GM23338 (cell line): ENCODE data around the gene CLEC18C. TPM values are rescaled to one million over a fixed set of nuclear protein-coding genes. Genes with fewer than 3 reads are reported as not detected.
"Not testable (repeated sequence)": the region's sequence is repeated elsewhere in the genome, so short reads cannot be mapped to it uniquely, and the experiment has no call there.

Experiments used
- ATAC-seq: fragments of 200-7000 bp; cut with Tn5 transposase; 3 replicates; pipeline ENCODE4 v1.9.1; 2020
- DNase-seq: peaks from one replicate; pipeline ENCODE4 v3.0.0-alpha.2; 2015; ENCODE audit warnings: low spot score
- H2AFZ ChIP-seq: fragments of 200-600 bp; sonication (generic); 2 replicates; pipeline ENCODE4 v1.8.0; 2016; ENCODE audit warnings: antibody characterized with exemption, mild to moderate bottlenecking, moderate library complexity
- H3F3A ChIP-seq: fragments of 200-600 bp; sonication (generic); replicated peaks from 2 replicates; pipeline ENCODE4 v1.8.0; 2017; ENCODE audit warnings: antibody characterized with exemption, mixed run types, low read depth
- H3K27ac ChIP-seq: fragments of 200-600 bp; sonication (generic); 2 replicates; pipeline ENCODE4 v1.6.1; 2016; ENCODE audit warnings: low read depth
- H3K27me3 ChIP-seq: fragments of 200-600 bp; sonication (generic); 2 replicates; pipeline ENCODE4 v1.8.0; 2016; ENCODE audit warnings: mild to moderate bottlenecking, mixed run types, moderate library complexity; ENCODE audit not compliant: insufficient read depth
- H3K36me3 ChIP-seq: fragments of 200-600 bp; sonication (generic); 2 replicates; pipeline ENCODE4 v1.8.0; 2016; ENCODE audit warnings: mild to moderate bottlenecking; ENCODE audit not compliant: insufficient read depth
- H3K4me1 ChIP-seq: fragments of 200-600 bp; sonication (generic); 2 replicates; pipeline ENCODE4 v1.8.0; 2016; ENCODE audit warnings: mild to moderate bottlenecking, moderate library complexity; ENCODE audit not compliant: insufficient read depth
- H3K4me2 ChIP-seq: fragments of 200-600 bp; sonication (generic); 2 replicates; pipeline ENCODE4 v1.7.1; 2017; ENCODE audit warnings: mixed run types
- H3K4me3 ChIP-seq: fragments of 200-600 bp; sonication (generic); 2 replicates; pipeline ENCODE4 v1.6.1; 2016; ENCODE audit warnings: mixed run types
- H3K79me2 ChIP-seq: fragments of 200-600 bp; sonication (generic); replicated peaks from 2 replicates; pipeline ENCODE4 v1.8.0; 2017; ENCODE audit warnings: mild to moderate bottlenecking; ENCODE audit not compliant: insufficient read depth
- H3K9me2 ChIP-seq: fragments of 200-600 bp; sonication (generic); 2 replicates; pipeline ENCODE4 v1.8.0; 2017; ENCODE audit not compliant: insufficient read depth
- H4K20me1 ChIP-seq: fragments of 200-600 bp; sonication (generic); replicated peaks from 2 replicates; pipeline ENCODE4 v1.8.0; 2017; ENCODE audit warnings: mild to moderate bottlenecking; ENCODE audit not compliant: insufficient read depth
- H3K27ac Mint-ChIP-seq: 2 replicates; pipeline ENCODE4 v1.8.0; 2020; ENCODE audit warnings: inconsistent platforms, mild to moderate bottlenecking, moderate library complexity, mixed read lengths
- H3K27me3 Mint-ChIP-seq: 3 replicates; pipeline ENCODE4 v1.8.0; 2022; ENCODE audit warnings: low read depth, mild to moderate bottlenecking, moderate library complexity, mixed read lengths, inconsistent platforms; ENCODE audit not compliant: insufficient read depth, poor library complexity
- H3K36me3 Mint-ChIP-seq: 3 replicates; pipeline ENCODE4 v1.8.0; 2021; ENCODE audit warnings: low read depth, mild to moderate bottlenecking, inconsistent platforms, moderate library complexity, mixed read lengths
- H3K4me1 Mint-ChIP-seq: 3 replicates; pipeline ENCODE4 v1.8.0; 2020; ENCODE audit warnings: mild to moderate bottlenecking, inconsistent platforms, mixed read lengths
- H3K4me3 Mint-ChIP-seq: 3 replicates; pipeline ENCODE4 v1.8.0; 2021; ENCODE audit warnings: moderate library complexity, mild to moderate bottlenecking, inconsistent platforms, mixed read lengths
- H3K9me3 Mint-ChIP-seq: 3 replicates; pipeline ENCODE4 v1.8.0; 2020; ENCODE audit warnings: moderate library complexity, mild to moderate bottlenecking, inconsistent platforms, mixed read lengths
- long read RNA-seq: library from polyadenylated mRNA; unstranded; transcript quantifications from one replicate; pipeline ENCODE4 v2.0.0, GENCODE V29; 2020; ENCODE audit not compliant: unreplicated experiment
- polyA plus RNA-seq: library from polyadenylated mRNA; unstranded; fragments of >200 nt; fragmentation: Nextera tagmentation; extraction: Ambion mirVana; gene quantifications from 2 replicates; pipeline ENCODE4 v1.2.1, GENCODE V29; 2016
- total RNA-seq: library from RNA; depleted of rRNA; stranded (reverse); fragments of >200 nt; shearing (Covaris generic); gene quantifications from 2 replicates; pipeline ENCODE4 v1.2.3, GENCODE V29; 2014; rRNA removed

CLEC18C gene
- total RNA-seq (not detected in 2 replicates), polyA plus RNA-seq (0.06 and 0.16 TPM in 2 replicates)
- long read RNA-seq: 0 reads

DNA sequence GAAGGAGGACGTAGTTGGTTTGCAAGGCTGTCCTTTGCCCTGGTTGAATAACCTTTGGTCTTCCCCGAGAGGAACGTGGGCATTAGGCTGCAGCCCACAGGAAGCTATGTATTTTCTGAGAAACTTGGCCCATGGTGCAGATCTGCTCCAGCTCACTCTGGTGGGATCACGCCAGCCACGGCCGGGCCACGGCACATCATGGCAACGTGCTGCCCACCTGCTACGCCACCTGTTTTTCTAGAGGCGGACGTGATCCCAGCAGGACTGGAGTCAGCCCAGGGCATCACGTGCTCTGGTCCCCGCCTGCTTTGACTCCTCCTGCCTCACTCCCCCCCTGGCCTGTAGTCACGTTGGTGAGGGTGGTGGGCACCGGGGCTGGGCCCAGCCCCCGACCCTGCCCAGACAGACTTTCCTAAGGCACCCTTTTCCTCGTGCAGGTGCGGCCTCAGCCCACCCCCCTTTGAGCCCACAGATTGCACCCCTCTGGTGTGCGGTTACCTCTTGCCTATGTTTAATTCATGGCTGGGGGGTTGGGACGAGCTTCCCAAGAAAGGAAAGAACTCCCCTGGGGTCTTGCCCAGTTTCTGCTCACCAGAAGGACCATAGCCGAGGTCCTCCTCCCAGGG lies at the start of gene CLEC18C:
TSS of gene CLEC18C (plus strand) at position 576 of the 626 bp plus-strand sequence. CDS start 492 bp downstream, outside the sequence.
- ATAC-seq, H3K36me3 Mint-ChIP-seq, H2AFZ ChIP-seq, H3K4me3 ChIP-seq, H3K4me3 Mint-ChIP-seq, H3K27me3 ChIP-seq, H3K79me2 ChIP-seq, H3K36me3 ChIP-seq, H3K27ac ChIP-seq, H3K4me1 ChIP-seq, H3K4me2 ChIP-seq, H3K27me3 Mint-ChIP-seq, H4K20me1 ChIP-seq, H3K4me1 Mint-ChIP-seq, H3F3A ChIP-seq, H3K9me2 ChIP-seq, DNase-seq, H3K9me3 Mint-ChIP-seq, H3K27ac Mint-ChIP-seq: not testable (repeated sequence)

DNA sequence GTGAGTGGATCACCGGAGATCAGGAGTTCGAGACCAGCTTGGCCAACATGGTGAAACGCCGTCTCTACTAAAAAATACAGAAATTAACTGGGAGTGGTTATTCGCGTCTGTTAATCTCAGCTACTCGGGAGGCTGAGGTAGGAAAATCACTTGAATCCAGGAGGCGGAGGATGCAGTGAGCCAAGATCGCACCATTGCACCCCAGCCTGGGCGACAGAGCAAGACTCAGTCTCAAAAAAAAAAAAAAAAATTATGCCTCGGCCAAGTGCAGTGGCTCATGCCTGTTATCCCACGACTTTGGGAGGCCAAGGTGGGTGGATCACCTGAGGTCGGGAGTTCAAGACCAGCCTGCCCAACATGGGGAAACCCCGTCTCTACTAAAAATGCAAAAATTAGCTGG lies 49.8 kb upstream of the CLEC18C start:
- not testable (repeated sequence) for H3K27ac Mint-ChIP-seq, ATAC-seq, H3K4me1 ChIP-seq, H3K4me3 ChIP-seq, DNase-seq, H3K27ac ChIP-seq, H3K4me2 ChIP-seq, H3K27me3 ChIP-seq, H3K9me3 Mint-ChIP-seq, H3K4me3 Mint-ChIP-seq, H3F3A ChIP-seq, H3K9me2 ChIP-seq, H3K27me3 Mint-ChIP-seq, H3K4me1 Mint-ChIP-seq, H2AFZ ChIP-seq
- peaks cover 19% of the 10 kb centered on the region for H3K36me3 ChIP-seq
- peaks cover 23% of the 10 kb centered on the region for H3K79me2 ChIP-seq
- peaks cover 45% of the 10 kb centered on the region for H3K36me3 Mint-ChIP-seq
- H4K20me1 ChIP-seq: peaks cover 10% of the 10 kb centered on the region

DNA sequence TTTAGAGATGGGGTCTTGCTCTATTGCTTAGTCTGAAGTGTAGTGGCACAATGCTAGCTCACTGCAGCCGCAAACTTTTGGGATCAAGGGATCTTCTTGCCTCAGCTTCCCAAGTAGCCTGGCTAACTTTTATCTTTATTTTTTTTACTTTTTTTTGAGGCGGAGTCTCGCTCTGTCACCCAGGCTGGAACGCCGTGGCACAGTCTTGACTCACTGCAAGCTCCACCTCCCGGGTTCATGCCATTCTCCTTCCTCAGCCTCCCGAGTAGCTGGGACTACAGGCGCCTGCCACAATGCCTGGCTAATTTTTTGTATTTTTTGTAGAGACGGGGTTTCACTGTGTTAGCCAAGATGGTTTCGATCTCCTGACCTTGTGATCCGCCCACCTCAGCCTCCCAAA lies 47.4 kb upstream of the CLEC18C start:
- not testable (repeated sequence) for H3K9me2 ChIP-seq, H3K27ac Mint-ChIP-seq, H3K27me3 Mint-ChIP-seq, H3K9me3 Mint-ChIP-seq, H3K79me2 ChIP-seq, ATAC-seq, H3F3A ChIP-seq, H3K4me3 Mint-ChIP-seq, H3K4me3 ChIP-seq, H2AFZ ChIP-seq, H3K27ac ChIP-seq, H3K27me3 ChIP-seq, H3K4me1 ChIP-seq, H3K4me2 ChIP-seq, DNase-seq, H3K4me1 Mint-ChIP-seq
- H4K20me1 ChIP-seq: peaks cover 10% of the 10 kb centered on the region
- peaks cover 60% of the 10 kb centered on the region for H3K36me3 Mint-ChIP-seq
- H3K36me3 ChIP-seq: peaks cover 36% of the 10 kb centered on the region

DNA sequence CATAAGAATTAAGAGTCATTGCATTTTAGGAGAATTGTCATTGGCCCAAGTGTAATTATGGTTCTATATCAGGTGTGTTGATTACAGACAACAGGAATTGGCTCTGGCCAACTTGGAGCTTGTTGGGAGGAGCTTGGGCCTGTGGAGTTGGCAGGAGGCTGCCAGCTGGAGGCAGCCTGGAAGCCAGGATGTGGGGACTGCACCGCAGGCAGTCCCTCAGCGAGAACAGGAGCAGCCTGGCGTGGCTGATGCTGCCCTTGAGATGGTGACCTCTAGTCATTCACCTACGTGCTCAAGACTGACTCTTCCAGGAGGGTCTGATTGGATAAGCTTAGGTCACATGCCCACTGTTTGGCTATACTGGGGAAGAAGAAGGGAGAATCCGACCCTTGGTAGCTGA lies 45.9 kb upstream of the CLEC18C start:
- not testable (repeated sequence) for H3K9me2 ChIP-seq, H3K27me3 Mint-ChIP-seq, H2AFZ ChIP-seq, H3K4me1 ChIP-seq, H3K27ac ChIP-seq, H3K4me2 ChIP-seq, H3K4me3 Mint-ChIP-seq, DNase-seq, H3K79me2 ChIP-seq, H3K4me1 Mint-ChIP-seq, H3K27me3 ChIP-seq, H3K27ac Mint-ChIP-seq, H3K4me3 ChIP-seq, H3K9me3 Mint-ChIP-seq, H3F3A ChIP-seq
- peaks cover 61% of the 10 kb centered on the region for H3K36me3 Mint-ChIP-seq
- peaks cover 31% of the 10 kb centered on the region for H3K36me3 ChIP-seq
- ATAC-seq: peak; percentile 37; the same call in 1 of the 3 replicates
- peaks cover 14% of the 10 kb centered on the region for H4K20me1 ChIP-seq

DNA sequence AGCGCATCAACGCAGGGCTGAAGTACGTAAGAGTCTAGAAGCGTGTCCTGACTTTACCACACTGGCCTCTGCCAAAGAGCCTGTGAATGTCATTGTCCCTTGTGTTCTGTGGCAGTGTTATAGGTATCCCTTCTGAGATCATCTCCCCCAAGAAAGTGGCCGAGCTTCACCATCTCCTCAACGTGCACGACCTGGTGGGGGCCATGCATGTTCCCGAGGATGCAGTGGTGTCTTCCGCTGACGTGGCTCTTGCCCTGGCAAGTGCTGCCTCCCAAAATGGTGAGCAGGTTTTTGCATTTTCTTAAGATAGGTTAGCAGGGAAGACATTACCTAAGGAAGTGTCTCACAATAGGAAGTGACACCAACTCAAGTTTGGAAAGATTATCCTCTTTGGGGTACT lies 44.7 kb upstream of the CLEC18C start:
- not testable (repeated sequence) for H3K79me2 ChIP-seq, H3K27me3 Mint-ChIP-seq, H3K4me1 ChIP-seq, H3K4me1 Mint-ChIP-seq, H2AFZ ChIP-seq, H3K27ac ChIP-seq, H3K9me3 Mint-ChIP-seq, H4K20me1 ChIP-seq, H3K9me2 ChIP-seq, H3F3A ChIP-seq, DNase-seq, H3K4me3 ChIP-seq, H3K4me3 Mint-ChIP-seq, H3K27me3 ChIP-seq, ATAC-seq, H3K27ac Mint-ChIP-seq, H3K4me2 ChIP-seq
- peaks cover 35% of the 10 kb centered on the region for H3K36me3 ChIP-seq
- H3K36me3 Mint-ChIP-seq: peaks cover 64% of the 10 kb centered on the region

DNA sequence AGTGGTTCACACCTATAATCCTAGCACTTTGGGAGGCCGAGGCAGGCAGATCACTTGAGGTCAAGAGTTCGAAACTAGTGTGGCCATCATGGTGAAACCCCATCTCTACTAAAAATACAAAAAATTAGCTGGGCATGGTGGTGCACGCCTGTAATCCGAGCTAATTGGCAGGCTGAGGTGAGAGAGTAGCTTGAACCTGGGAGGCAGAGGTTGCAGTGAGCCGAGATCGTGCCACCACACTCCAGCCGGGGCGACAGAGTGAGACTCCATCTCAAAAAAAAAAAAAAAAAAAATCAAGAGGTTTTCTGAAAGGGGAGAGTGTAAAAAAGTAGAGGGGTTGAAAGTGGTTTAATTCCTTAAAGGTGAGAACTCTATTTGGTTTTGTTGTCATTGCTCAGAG lies 37.8 kb upstream of the CLEC18C start:
- not testable (repeated sequence) for H3K4me1 ChIP-seq, H3K27me3 ChIP-seq, H3K27me3 Mint-ChIP-seq, DNase-seq, H4K20me1 ChIP-seq, H3K9me2 ChIP-seq, H3K79me2 ChIP-seq, H3K4me1 Mint-ChIP-seq, H3K27ac Mint-ChIP-seq, H3K9me3 Mint-ChIP-seq, H3K4me2 ChIP-seq, H3K27ac ChIP-seq, H2AFZ ChIP-seq, ATAC-seq, H3K4me3 Mint-ChIP-seq, H3F3A ChIP-seq, H3K4me3 ChIP-seq
- peaks cover 26% of the 10 kb centered on the region for H3K36me3 ChIP-seq
- peaks cover 70% of the 10 kb centered on the region for H3K36me3 Mint-ChIP-seq
